GM12878 (cell line): ENCODE measurements around the gene FOXP1. TPM values are rescaled to one million over a fixed set of nuclear protein-coding genes. Genes with fewer than 3 reads are reported as not detected.

ENCODE experiments used
- ATAC-seq: fragments of 200-7000 bp; cut with Tn5 transposase; 3 replicates; pipeline ENCODE4 v1.9.1; 2020; ENCODE audit warnings: mild to moderate bottlenecking, moderate library complexity
- BruUV-seq: library from RNA; stranded (reverse); fragments of 400-500 nt; replicated peaks from 2 replicates; lab custom pipeline; 2021; lab: Mats Ljungman, UMichigan
- CTCF ChIA-PET: fragments of 300-600 bp; sonication (Branson Sonifier 250); formaldehyde crosslinking; extraction: SDS; loops from one replicate; lab custom pipeline; 2021; ENCODE audit warnings: inconsistent platforms; lab: Yijun Ruan, JAX
- POLR2A ChIA-PET: fragments of 350-600 bp; formaldehyde crosslinking; extraction: SDS; loops from one replicate; lab custom pipeline; 2021; ENCODE audit warnings: inconsistent platforms; lab: Charles Lee
- RAD21 ChIA-PET: fragments of 300-600 bp; sonication (Branson Sonifier 250); formaldehyde crosslinking; loops from one replicate; lab custom pipeline; 2023; ENCODE audit warnings: antibody characterized with exemption; ENCODE audit not compliant: unreplicated experiment; lab: Charles Lee
- SMC1A ChIA-PET: fragments of 300-600 bp; sonication (Branson Sonifier 250); formaldehyde crosslinking; loops from one replicate; lab custom pipeline; 2023; ENCODE audit not compliant: unreplicated experiment, uncharacterized antibody; lab: Charles Lee
- DNase-seq: peaks from one replicate; pipeline ENCODE4 v3.0.0-alpha.2; 2011; ENCODE audit warnings: low read depth, low spot score
- FAIRE-seq: peaks from 3 replicates; lab custom pipeline; 2011; peaks lifted over from hg19 to GRCh38; lab: Jason Lieb, UNC
- H2AFZ ChIP-seq: 2 replicates; pipeline ENCODE4 v1.6.0; 2011; ENCODE audit warnings: low read depth, low read length, control low read depth; ENCODE audit not compliant: control insufficient read depth
- H3K27ac ChIP-seq: 2 replicates; pipeline ENCODE4 v1.5.1; 2011; ENCODE audit warnings: control low read depth; ENCODE audit not compliant: control insufficient read depth, insufficient read depth
- H3K27me3 ChIP-seq, 2 experiments: replicated peaks in 1 of 2; 2 replicates each; pipeline versions ENCODE4 v1.6.0 to v1.6.1; 2011; ENCODE audit warnings: low read length in 1 of 2; ENCODE audit not compliant: control insufficient read depth in 2 of 2, insufficient read depth in 2 of 2
- H3K36me3 ChIP-seq, 2 experiments: 2 replicates each; pipeline ENCODE4 v1.5.1; 2011; ENCODE audit warnings: low read length in 1 of 2; ENCODE audit not compliant: control insufficient read depth in 2 of 2, insufficient read depth in 2 of 2
- H3K4me1 ChIP-seq: 2 replicates; pipeline ENCODE4 v1.6.1; 2011; ENCODE audit warnings: mild to moderate bottlenecking, low read length, moderate library complexity, mixed read lengths; ENCODE audit not compliant: control insufficient read depth, insufficient read depth
- H3K4me2 ChIP-seq: 2 replicates; pipeline ENCODE4 v1.6.0; 2011; ENCODE audit warnings: control low read depth; ENCODE audit not compliant: control insufficient read depth, insufficient read depth
- H3K4me3 ChIP-seq: fragments of 200-600 bp; sonication (generic); 2 replicates; pipeline ENCODE4 v1.5.1; 2016
- H3K79me2 ChIP-seq: 2 replicates; pipeline ENCODE4 v1.6.0; 2011; ENCODE audit warnings: low read length; ENCODE audit not compliant: control insufficient read depth, insufficient read depth
- H3K9ac ChIP-seq: 2 replicates; pipeline ENCODE4 v1.8.0; 2011; ENCODE audit warnings: low read length, control low read depth, mixed read lengths; ENCODE audit not compliant: control insufficient read depth, insufficient read depth
- H3K9me3 ChIP-seq: replicated peaks from 3 replicates; pipeline ENCODE4 v1.5.1; 2011; ENCODE audit warnings: mild to moderate bottlenecking, low read length; ENCODE audit not compliant: control insufficient read depth, insufficient read depth
- H4K20me1 ChIP-seq: 2 replicates; pipeline ENCODE4 v1.6.0; 2011; ENCODE audit not compliant: control insufficient read depth, insufficient read depth
- BMI1 ChIP-seq: fragments of 450-650 bp; IDR thresholded peaks from 2 replicates; pipeline ENCODE4 v1.6.1; 2016; ENCODE audit warnings: mild to moderate bottlenecking, moderate library complexity, borderline replicate concordance
- CREB1 ChIP-seq: IDR thresholded peaks from 2 replicates; pipeline ENCODE4 v1.6.1; 2012; ENCODE audit warnings: low read depth, mild to moderate bottlenecking, inconsistent platforms
- EED ChIP-seq: sonication (generic); IDR thresholded peaks from 2 replicates; pipeline ENCODE4 v1.6.1; 2016; ENCODE audit warnings: antibody characterized with exemption, low read depth
- HDAC6 ChIP-seq: fragments of 200-600 bp; sonication (generic); IDR thresholded peaks from one replicate; pipeline ENCODE4 v1.8.0; 2017; ENCODE audit warnings: antibody characterized with exemption; ENCODE audit not compliant: unreplicated experiment
- KAT2A ChIP-seq: conservative IDR thresholded peaks from 2 replicates; pipeline ENCODE4 v1.6.1; 2011; ENCODE audit warnings: low read depth, low read length; ENCODE audit not compliant: control insufficient read depth
- MYB ChIP-seq: fragments of 150-350 bp; IDR thresholded peaks from 2 replicates; pipeline ENCODE4 v1.6.1; 2014; ENCODE audit warnings: mild to moderate bottlenecking, low read depth, low read length, borderline replicate concordance
- NR2F1 ChIP-seq: fragments of 450-650 bp; conservative IDR thresholded peaks from 2 replicates; pipeline ENCODE4 v1.6.1; 2017; ENCODE audit warnings: mild to moderate bottlenecking
- POLR2A ChIP-seq: IDR thresholded peaks from 2 replicates; pipeline ENCODE4 v1.6.1; 2011; ENCODE audit warnings: low read depth, mild to moderate bottlenecking, low read length
- RAD51 ChIP-seq: fragments of 450-650 bp; IDR thresholded peaks from 2 replicates; pipeline ENCODE4 v1.6.1; 2016; ENCODE audit warnings: moderate library complexity, mild to moderate bottlenecking, inconsistent platforms
- RCOR1 ChIP-seq: conservative IDR thresholded peaks from 2 replicates; pipeline ENCODE4 v1.6.1; 2012; ENCODE audit warnings: low read depth, low read length, improper control_type of control experiment
- SREBF2 ChIP-seq: IDR thresholded peaks from 2 replicates; pipeline ENCODE4 v1.6.1; 2012; ENCODE audit warnings: mild to moderate bottlenecking, low read length
- TCF7 ChIP-seq: IDR thresholded peaks from 2 replicates; pipeline ENCODE4 v1.6.1; 2014; ENCODE audit warnings: antibody characterized with exemption, borderline replicate concordance
- ZNF274 ChIP-seq: IDR thresholded peaks from one replicate; pipeline ENCODE4 v1.8.0; 2011; ENCODE audit not compliant: insufficient read length, insufficient read depth
- WGBS: methylation state at CpG from one replicate; pipeline ENCODE4 v1.1.6; 2016; ENCODE audit warnings: low lambda C conversion rate; ENCODE audit not compliant: insufficient replicate concordance, insufficient coverage; ENCODE audit errors: missing lambda C conversion rate; 5-methylcytosine and 5-hydroxymethylcytosine counted together
- in situ Hi-C: fragments of 300-500 bp; cut with MboI; formaldehyde crosslinking; loops from 9 replicates; pipeline ENCODE4 v1.14.3; 2018; ENCODE audit warnings: mixed read lengths
- intact Hi-C: fragments of 100-400 bp; cut with micrococcal nuclease; formaldehyde crosslinking; loops from one replicate; pipeline ENCODE4 v1.14.2; 2022; ENCODE audit not compliant: unreplicated experiment
- polyA plus RNA-seq, 11 experiments: library from polyadenylated mRNA; depleted of rRNA in 4 of 11; unstranded in 6 of 11; stranded (reverse) in 5 of 11; fragments of >200 nt; fragmentation: Nextera tagmentation in 4 of 11; fragmentation: Illumina TruSeq in 1 of 11; extraction: Ambion mirVana in 4 of 11; extraction: Trizol in 1 of 11; gene quantifications; 1 replicate in 1 of 11; 2 replicates in 10 of 11; pipeline versions ENCODE4 v1.2.1 to v1.2.3, GENCODE V29; 2011 to 2016; ENCODE audit warnings: inconsistent platforms in 2 of 11, missing spikeins in 2 of 11, low read depth in 1 of 11
- total RNA-seq, 4 experiments: library from RNA; depleted of rRNA in 3 of 4; stranded (reverse); fragments of >200 nt in 3 of 4; fragmentation: Illumina TruSeq in 1 of 4; extraction: Trizol in 1 of 4; gene quantifications; 2 replicates each; pipeline versions ENCODE4 v1.2.1 to v1.2.3, GENCODE V29; 2013 to 2021
- TF ChIP-seq, protein P1 (sequence below): IDR thresholded peaks from 2 replicates; pipeline ENCODE4 v1.6.1; 2012; ENCODE audit warnings: improper control_type of control experiment, low read depth, low read length; ENCODE audit not compliant: insufficient replicate concordance
- TF ChIP-seq, protein P2 (sequence below): fragments of 450-650 bp; IDR thresholded peaks from 2 replicates; pipeline ENCODE4 v1.6.1; 2016; ENCODE audit warnings: mild to moderate bottlenecking, moderate library complexity, borderline replicate concordance
- TF ChIP-seq, protein P3 (sequence below): fragments of 450-650 bp; IDR thresholded peaks from 2 replicates; pipeline ENCODE4 v1.6.1; 2017; ENCODE audit warnings: low read depth, mild to moderate bottlenecking, moderate library complexity

The FOXP1 gene
- total and polyA plus RNA-seq, 10 of the 15 experiments (the other 5 are each of a cell fraction or from before 2014, with no cell fraction given): 0.05 to 1.6 (median 0.20) TPM; not detected in 1

DNA sequence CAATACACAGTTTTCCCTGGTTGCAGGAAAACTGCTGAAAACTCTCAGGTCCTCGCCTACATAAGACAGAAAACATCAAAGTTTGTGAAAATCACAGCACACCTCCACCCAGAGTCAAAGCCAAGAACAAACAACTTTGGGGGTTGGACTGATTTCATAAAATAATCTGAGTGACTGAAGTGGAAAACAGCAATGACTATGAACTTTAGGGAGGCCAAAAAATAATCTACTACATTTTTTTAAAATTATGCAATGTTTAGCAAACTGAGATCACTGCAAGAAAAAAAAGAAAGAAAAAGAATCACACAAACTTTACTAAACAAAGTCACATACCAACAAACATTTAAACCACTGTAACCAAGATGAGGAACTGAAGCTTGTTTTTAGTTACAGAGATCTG lies 15.9 kb upstream of the FOXP1 start:
- no peak overlapping the region for H2AFZ ChIP-seq
- H3K27ac ChIP-seq: no peak overlapping the region
- WGBS: 0% methylated on average over 1 of the region's 1 CpG
- ATAC-seq (no peak), FAIRE-seq (no peak), DNase-seq (no peak)
- no peaks in the 10 kb centered on the region for H3K4me1 ChIP-seq
- BruUV-seq: no TSS peak
- no peaks in the 10 kb centered on the region for H4K20me1 ChIP-seq
- H3K27me3 ChIP-seq: no peaks in the 10 kb centered on the region
- RAD21 ChIA-PET: no interaction called here
- POLR2A ChIA-PET: no interaction called here
- H3K36me3 ChIP-seq: no peaks in the 10 kb centered on the region
- intact Hi-C loops (no loop called here), in situ Hi-C loops (loop anchor here (10.0 kb wide), 1 partner anchor 595 kb away; no protein-coding TSS in a partner anchor)
- no peaks in the 10 kb centered on the region for H3K79me2 ChIP-seq
- H3K4me3 ChIP-seq: no peak overlapping the region
- CTCF ChIA-PET: interaction anchor here (1.4 to 1.6 kb wide), 2 partner anchors 10 to 130 kb away, joined by 3 read pairs; no protein-coding TSS in a partner anchor
- H3K4me2 ChIP-seq: no peak overlapping the region
- H3K9me3 ChIP-seq: no peaks in the 10 kb centered on the region; the same call in 2 of the 3 replicates
- SMC1A ChIA-PET: no interaction called here
- no peak overlapping the region for H3K9ac ChIP-seq
- TF ChIP-seq POLR2A (no peak), SREBF2 (no peak), NR2F1 (no peak), RAD51 (no peak), HDAC6 (no peak), KAT2A (no peak), MYB (no peak), ZNF274 (no peak), EED (no peak), BMI1 (no peak), RCOR1 (no peak), TCF7 (no peak), CREB1 (no peak)
- TF ChIP-seq, protein P1, sequence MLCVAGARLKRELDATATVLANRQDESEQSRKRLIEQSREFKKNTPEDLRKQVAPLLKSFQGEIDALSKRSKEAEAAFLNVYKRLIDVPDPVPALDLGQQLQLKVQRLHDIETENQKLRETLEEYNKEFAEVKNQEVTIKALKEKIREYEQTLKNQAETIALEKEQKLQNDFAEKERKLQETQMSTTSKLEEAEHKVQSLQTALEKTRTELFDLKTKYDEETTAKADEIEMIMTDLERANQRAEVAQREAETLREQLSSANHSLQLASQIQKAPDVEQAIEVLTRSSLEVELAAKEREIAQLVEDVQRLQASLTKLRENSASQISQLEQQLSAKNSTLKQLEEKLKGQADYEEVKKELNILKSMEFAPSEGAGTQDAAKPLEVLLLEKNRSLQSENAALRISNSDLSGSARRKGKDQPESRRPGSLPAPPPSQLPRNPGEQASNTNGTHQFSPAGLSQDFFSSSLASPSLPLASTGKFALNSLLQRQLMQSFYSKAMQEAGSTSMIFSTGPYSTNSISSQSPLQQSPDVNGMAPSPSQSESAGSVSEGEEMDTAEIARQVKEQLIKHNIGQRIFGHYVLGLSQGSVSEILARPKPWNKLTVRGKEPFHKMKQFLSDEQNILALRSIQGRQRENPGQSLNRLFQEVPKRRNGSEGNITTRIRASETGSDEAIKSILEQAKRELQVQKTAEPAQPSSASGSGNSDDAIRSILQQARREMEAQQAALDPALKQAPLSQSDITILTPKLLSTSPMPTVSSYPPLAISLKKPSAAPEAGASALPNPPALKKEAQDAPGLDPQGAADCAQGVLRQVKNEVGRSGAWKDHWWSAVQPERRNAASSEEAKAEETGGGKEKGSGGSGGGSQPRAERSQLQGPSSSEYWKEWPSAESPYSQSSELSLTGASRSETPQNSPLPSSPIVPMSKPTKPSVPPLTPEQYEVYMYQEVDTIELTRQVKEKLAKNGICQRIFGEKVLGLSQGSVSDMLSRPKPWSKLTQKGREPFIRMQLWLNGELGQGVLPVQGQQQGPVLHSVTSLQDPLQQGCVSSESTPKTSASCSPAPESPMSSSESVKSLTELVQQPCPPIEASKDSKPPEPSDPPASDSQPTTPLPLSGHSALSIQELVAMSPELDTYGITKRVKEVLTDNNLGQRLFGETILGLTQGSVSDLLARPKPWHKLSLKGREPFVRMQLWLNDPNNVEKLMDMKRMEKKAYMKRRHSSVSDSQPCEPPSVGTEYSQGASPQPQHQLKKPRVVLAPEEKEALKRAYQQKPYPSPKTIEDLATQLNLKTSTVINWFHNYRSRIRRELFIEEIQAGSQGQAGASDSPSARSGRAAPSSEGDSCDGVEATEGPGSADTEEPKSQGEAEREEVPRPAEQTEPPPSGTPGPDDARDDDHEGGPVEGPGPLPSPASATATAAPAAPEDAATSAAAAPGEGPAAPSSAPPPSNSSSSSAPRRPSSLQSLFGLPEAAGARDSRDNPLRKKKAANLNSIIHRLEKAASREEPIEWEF: no peak
- TF ChIP-seq, protein P2, sequence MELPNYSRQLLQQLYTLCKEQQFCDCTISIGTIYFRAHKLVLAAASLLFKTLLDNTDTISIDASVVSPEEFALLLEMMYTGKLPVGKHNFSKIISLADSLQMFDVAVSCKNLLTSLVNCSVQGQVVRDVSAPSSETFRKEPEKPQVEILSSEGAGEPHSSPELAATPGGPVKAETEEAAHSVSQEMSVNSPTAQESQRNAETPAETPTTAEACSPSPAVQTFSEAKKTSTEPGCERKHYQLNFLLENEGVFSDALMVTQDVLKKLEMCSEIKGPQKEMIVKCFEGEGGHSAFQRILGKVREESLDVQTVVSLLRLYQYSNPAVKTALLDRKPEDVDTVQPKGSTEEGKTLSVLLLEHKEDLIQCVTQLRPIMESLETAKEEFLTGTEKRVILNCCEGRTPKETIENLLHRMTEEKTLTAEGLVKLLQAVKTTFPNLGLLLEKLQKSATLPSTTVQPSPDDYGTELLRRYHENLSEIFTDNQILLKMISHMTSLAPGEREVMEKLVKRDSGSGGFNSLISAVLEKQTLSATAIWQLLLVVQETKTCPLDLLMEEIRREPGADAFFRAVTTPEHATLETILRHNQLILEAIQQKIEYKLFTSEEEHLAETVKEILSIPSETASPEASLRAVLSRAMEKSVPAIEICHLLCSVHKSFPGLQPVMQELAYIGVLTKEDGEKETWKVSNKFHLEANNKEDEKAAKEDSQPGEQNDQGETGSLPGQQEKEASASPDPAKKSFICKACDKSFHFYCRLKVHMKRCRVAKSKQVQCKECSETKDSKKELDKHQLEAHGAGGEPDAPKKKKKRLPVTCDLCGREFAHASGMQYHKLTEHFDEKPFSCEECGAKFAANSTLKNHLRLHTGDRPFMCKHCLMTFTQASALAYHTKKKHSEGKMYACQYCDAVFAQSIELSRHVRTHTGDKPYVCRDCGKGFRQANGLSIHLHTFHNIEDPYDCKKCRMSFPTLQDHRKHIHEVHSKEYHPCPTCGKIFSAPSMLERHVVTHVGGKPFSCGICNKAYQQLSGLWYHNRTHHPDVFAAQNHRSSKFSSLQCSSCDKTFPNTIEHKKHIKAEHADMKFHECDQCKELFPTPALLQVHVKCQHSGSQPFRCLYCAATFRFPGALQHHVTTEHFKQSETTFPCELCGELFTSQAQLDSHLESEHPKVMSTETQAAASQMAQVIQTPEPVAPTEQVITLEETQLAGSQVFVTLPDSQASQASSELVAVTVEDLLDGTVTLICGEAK: no peak
- TF ChIP-seq, protein P3, sequence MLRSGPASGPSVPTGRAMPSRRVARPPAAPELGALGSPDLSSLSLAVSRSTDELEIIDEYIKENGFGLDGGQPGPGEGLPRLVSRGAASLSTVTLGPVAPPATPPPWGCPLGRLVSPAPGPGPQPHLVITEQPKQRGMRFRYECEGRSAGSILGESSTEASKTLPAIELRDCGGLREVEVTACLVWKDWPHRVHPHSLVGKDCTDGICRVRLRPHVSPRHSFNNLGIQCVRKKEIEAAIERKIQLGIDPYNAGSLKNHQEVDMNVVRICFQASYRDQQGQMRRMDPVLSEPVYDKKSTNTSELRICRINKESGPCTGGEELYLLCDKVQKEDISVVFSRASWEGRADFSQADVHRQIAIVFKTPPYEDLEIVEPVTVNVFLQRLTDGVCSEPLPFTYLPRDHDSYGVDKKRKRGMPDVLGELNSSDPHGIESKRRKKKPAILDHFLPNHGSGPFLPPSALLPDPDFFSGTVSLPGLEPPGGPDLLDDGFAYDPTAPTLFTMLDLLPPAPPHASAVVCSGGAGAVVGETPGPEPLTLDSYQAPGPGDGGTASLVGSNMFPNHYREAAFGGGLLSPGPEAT: no peak
